NCI-H82 treated with DMSO at 0.1 percent for 48 hours (cell line): Measurements from ENCODE around the gene DTNBP1.
A peak's percentile ranks its signal among the peaks of the same experiment; 100 is the strongest.

Experiments used
- DNase-seq: peaks from one replicate; lab custom pipeline; 2025; ENCODE audit not compliant: unreplicated experiment; lab: John Stamatoyannopoulos, UW

Gene DTNBP1

GRCh38 chr6:15662326-15663129 is at the start of gene DTNBP1:
Gene DTNBP1 (minus strand): TSS chr6:15663028. CDS start chr6:15662869, 159 bp downstream.
- DNase-seq, result peak; percentile 49

GRCh38 chr6:15709651-15710269 is 46.9 kb upstream of the DTNBP1 start:
- no peak for DNase-seq

- peak; percentile 86 for DNase-seq
Measured at GRCh38 chr6:15708231-15708630, 45.4 kb upstream of the DTNBP1 start.

GRCh38 chr6:15705981-15706380 is 43.2 kb upstream of the DTNBP1 start:
- DNase-seq, result no peak

GRCh38 chr6:15698471-15698870 is 35.6 kb upstream of the DTNBP1 start:
- no peak for DNase-seq

GRCh38 chr6:15697895-15698294 is 35.1 kb upstream of the DTNBP1 start:
- DNase-seq, result no peak

GRCh38 chr6:15691250-15691869 is 28.5 kb upstream of the DTNBP1 start:
- DNase-seq, result peak; percentile 90

- DNase-seq, result no peak
Measured at GRCh38 chr6:15690510-15690909, 27.7 kb upstream of the DTNBP1 start.

- DNase-seq, result no peak
Measured at GRCh38 chr6:15689586-15690482, 27.0 kb upstream of the DTNBP1 start.

GRCh38 chr6:15685619-15686018 is 22.8 kb upstream of the DTNBP1 start:
- DNase-seq, result no peak

GRCh38 chr6:15682965-15683822 is 20.4 kb upstream of the DTNBP1 start:
- DNase-seq, result no peak

GRCh38 chr6:15681946-15682345 is 19.1 kb upstream of the DTNBP1 start:
- no peak for DNase-seq

GRCh38 chr6:15678514-15678913 is 15.7 kb upstream of the DTNBP1 start:
- DNase-seq, result no peak

GRCh38 chr6:15677822-15678221 is 15.0 kb upstream of the DTNBP1 start:
- DNase-seq, result no peak

- no peak for DNase-seq
Measured at GRCh38 chr6:15675536-15676220, 12.8 kb upstream of the DTNBP1 start.

- peak; percentile 81 for DNase-seq
Measured at GRCh38 chr6:15674690-15675386, 12.0 kb upstream of the DTNBP1 start.

- peak; percentile 24 for DNase-seq
Measured at GRCh38 chr6:15673666-15674065, 10.8 kb upstream of the DTNBP1 start.

GRCh38 chr6:15672818-15673217 is 10.0 kb upstream of the DTNBP1 start:
- peak; percentile 22 for DNase-seq

- no peak for DNase-seq
Measured at GRCh38 chr6:15672291-15672690, 9.5 kb upstream of the DTNBP1 start.
